DMS 273 (cell line): Measurements from ENCODE around the gene MRPL42.
"Not testable (repeated sequence)": the region's sequence is repeated elsewhere in the genome, so short reads cannot be mapped to it uniquely, and the experiment has no call there.

Experiments
- DNase-seq: peaks from one replicate; lab custom pipeline; 2025; ENCODE audit not compliant: unreplicated experiment; lab: John Stamatoyannopoulos, UW

Gene MRPL42

DNA sequence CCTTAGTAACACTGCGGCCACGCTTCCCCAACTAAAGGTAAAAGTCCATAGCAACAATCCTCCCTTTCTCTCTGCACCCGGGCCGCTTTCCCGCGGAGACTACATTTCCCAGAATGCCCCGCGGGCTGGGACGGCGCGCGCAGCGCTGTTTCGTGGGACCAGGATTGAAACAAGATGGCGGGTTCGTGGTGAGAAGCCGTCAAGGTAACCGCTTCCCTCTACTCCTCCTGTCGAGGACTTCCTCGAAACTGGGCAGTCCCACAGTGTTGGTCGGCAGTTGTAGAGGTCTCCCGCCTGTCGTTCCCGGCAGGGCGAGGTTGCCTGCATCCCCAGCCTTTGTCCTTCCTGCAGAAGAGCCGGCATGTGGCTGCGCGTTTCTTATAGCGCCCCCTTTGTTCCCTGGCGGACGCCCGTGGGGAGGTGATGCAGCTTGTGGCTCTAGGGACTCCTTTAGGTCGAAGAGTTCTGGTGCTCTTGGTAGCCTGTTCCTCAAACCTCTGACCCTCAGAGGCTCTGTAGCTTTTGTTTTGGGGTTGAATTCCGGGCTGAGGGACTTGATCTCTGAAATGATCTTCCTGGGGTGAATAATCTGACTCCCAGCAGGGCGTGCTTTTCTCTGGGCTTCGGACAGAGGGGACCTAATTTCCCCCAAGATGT lies at the start of gene MRPL42:
Gene MRPL42 (plus strand): TSS at position 164 of the 657 bp plus-strand sequence. CDS start 1,772 bp downstream, outside the sequence.
- peak; percentile 94 for DNase-seq

DNA sequence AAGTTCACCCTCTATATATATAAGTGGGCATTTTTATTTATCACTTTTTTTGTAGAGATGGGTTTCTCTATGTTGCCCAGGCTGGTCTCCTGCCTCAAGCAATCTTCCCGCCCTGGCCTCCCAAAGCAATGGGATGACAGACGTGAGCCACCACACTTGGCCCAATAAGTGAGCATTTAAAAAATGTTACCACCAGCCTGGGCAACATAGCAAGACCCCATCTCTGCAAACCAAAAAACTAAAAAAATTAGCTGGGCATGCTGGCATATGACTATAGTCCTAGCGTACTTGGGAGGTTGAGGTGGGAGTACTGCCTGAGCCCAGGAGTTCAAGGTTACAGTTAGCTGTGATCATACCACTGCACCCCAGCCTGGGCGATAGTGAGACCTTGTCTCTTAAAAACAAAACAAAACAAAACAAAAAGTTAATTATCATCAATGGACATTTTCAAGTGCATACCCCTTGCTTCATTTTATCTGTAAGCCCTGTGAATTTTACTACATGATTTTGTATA lies 49.3 kb upstream of the MRPL42 start:
- no peak for DNase-seq

DNA sequence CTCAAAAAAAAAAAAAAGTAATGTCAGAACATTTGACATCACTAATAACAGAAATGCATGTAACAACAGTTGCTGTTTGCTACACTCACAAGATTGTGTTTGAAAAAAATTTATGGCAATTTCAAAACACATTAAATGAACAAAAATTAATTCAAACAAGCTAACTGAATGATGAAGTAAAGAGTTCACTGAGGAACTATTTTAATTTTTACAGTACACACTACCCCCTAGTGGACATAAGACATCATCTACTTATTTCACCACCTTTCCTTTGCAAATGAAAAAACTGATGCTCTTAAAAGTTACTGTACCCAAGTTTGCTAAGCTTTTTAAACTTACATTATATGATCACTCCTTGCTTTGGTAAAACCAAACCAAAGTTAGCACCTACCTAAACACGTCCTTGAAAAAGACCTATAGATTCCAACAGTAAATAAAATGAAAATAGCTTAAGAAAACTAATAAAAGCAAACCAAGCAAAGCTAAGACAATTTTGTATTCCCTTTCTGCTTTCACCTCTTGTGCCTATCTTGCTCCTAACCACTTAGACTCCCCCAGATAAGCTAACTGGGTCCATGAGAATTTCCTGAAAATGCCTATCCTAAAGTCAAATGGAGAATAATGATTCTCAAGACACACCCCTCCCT lies 47.8 kb upstream of the MRPL42 start:
- DNase-seq, result peak; percentile 49

DNA sequence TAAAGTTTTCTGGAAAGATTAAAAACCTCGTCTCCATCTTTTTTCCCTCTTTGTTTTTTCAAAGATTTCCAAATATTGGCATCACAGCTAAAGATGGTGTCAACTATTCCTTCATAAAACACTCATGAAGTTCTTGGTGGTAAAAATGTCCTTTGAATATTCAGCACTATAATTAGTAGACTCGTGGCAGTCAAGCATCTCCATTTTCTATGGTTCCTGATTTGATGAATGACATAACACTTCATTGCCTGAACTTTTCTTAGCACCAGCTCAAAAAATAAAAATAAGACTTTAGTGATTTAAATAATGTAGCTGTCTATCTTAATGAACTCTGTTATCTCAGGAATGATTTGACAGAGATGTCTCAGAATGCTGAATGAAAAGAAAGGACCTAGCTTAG lies 45.3 kb upstream of the MRPL42 start:
- no peak for DNase-seq

DNA sequence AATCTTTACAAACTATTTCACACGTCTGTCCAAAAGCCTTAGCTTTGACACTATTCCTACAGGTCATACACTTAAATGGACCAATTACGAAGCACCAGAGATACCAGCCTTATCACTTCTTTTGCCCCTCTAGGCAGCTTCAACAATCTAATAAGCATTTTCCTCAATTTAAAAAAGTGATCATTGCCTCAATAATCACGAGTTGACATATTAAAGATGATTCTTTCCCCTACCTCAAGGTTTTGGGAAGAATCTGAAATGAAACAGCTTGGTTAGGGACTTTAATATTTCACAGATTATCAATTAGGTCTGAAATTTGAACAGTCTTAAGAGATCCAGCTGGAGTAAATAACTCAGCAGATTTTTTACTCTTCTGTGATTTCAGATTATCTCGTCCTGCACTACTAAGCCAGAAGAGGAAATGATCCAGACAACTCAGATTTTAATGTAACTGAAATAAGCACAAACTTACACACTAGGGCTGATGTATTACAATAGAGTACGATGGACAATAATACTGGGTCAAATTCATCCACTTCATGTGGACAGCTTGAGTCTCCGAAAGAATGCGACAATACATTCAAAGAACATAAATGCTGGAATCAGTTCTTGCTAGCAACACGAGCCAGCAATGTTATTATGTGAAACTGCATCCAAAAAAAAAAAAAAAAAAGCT lies 41.4 kb upstream of the MRPL42 start:
- DNase-seq, result no peak

DNA sequence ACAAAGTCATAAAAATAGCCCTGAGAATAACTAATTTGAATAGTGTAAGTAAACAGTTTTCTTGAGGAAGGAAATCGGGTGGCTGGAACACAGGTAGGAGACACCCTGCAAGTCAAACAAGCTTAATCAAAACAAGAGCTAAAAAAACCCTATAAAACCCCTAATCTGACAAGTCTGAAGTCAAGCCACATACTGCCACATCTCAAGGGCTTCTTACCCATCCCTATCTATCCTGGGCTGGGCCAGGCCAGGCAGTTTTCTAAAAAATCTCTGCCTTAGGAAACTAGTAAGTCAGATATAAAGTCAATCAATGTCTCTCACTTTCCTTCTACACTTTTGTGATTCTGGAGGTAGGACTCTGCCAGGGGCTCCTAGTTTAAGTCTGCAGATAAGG lies 40.9 kb upstream of the MRPL42 start:
- DNase-seq, result no peak

DNA sequence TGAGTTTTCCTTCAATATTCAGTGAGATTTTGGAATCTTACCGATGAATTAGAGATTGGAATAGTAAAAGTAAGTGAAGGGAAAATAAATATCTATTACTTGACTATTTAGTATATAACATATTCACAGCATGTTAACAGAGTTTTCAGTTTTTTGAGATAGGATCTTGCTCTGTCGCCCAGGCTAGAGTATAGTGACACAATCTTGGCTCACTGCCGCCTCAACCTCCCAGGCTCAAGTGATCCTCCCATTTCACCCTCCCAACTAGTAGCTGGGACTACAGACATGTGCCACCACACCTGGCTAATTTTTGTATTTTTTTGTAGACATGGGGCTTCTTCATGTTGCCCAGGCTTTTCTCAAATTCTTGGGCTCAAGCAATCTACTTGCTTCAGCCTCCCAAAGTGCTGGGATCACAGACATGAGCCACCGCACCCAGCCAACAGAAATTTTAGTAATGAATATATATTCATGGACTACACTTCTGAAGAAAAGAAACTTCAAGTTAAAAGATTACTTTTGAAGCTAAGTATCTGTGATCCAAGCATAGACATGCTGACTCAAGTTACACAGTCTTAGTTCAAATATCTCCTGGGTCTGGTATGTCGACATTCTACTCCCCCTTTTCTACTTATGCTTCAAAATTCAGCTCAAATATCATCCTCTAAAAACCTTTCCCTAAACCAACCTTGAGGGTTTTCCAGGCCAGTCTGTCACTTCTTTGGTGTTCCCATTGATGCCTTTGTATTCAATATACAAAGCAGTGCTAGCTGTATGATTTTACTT lies 39.3 kb upstream of the MRPL42 start:
- no peak for DNase-seq

DNA sequence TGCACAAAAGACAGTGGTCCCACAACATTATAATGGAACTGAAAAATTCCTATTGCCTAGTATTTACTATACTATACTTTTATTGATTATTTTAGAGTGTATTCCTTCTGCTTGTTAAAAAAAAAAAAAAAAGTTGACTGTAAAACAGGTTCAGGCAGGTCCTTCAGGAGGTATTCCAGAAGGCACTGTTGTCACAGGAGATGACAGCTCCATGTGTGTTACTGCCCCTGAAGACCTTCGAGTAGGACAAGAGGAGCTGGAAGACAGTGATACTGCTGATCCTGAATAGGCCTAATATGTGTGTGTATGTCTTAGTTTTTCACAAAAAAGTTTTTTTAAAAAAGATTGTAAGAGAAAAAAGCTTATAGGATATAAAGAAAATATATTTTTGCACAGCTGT lies 37.9 kb upstream of the MRPL42 start:
- no peak for DNase-seq

DNA sequence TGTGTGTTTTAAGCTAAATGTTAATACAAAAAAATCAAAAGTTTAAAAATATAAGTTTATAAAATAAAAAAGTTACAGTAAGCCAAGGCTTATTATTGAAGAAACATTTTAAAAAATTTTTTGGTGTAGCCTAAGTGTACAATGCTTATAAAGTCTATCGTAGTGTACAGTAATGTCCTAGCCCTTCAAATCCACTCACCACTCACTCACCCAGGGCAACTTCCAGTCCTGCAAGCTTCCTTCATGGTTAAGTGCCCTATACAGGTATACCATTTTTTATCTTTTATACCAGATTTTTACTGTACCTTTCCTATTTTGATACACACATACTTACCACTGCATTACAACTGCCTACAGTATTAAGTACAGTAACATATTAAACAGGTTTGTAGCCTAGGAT lies 37.5 kb upstream of the MRPL42 start:
- no peak for DNase-seq

DNA sequence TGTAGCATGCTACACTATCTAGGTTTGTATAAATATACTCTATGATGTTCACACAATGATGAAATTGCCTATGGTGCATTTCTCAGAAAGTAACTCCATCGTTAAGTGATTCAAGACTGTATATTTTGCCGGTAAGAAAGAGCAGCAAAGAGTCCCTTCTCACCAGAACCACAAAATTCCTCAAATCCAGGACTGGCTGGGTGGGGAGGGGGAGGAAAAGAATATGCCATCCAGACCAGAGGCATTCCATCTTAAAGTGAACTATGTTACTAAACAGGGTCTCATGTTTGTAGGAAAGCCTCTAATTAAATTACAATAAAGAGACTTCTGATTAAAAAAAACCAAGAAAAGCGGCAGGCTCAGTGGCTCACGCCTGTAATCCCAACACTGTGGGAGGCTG lies 37.0 kb upstream of the MRPL42 start:
- no peak for DNase-seq

DNA sequence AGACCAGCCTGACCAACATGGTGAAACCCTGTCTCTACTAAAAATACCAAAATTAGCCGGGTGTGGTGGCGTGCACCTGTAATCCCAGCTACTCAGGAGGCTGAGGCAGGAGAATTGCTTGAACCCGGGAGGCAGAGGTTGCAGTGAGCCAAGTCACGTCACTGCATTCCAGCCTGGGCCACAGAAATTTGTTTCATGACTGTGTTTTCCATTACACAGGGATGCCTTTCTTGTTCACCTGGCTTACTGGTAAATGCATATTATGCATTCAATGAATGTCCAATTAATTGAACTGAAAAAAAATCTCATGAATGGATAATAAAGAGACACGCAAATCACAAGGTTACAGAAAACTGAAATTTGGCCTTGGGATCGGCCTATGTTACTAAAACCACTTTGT lies 35.3 kb upstream of the MRPL42 start:
- not testable (repeated sequence) for DNase-seq

DNA sequence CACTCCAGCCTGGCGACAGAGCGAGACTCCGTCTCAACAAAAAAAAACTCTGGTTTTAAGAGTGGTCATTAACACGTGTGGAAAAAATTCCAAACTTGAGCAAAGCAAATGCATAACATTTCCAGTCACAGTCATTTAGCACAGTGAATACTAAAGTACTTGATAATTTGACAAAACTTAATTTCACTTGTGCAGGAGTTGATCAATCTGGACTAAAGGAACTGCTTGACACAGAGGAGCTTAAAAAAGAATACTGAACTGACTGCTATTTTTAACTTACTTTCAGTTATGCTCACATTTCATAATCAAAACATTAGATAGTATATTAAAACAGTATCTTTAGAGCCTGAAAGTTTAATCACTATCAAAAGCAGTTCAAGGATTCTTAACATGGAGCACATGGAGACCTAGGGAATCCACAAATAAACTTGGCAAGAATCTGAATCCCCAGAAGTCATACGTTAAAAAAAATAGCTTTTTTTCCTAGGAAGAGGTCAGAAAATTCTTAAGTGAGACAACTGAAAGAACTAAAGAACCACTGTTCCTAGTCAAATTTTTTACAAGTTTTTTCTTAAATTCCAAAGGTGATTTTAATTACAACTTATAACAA lies 33.0 kb upstream of the MRPL42 start:
- DNase-seq, result no peak

DNA sequence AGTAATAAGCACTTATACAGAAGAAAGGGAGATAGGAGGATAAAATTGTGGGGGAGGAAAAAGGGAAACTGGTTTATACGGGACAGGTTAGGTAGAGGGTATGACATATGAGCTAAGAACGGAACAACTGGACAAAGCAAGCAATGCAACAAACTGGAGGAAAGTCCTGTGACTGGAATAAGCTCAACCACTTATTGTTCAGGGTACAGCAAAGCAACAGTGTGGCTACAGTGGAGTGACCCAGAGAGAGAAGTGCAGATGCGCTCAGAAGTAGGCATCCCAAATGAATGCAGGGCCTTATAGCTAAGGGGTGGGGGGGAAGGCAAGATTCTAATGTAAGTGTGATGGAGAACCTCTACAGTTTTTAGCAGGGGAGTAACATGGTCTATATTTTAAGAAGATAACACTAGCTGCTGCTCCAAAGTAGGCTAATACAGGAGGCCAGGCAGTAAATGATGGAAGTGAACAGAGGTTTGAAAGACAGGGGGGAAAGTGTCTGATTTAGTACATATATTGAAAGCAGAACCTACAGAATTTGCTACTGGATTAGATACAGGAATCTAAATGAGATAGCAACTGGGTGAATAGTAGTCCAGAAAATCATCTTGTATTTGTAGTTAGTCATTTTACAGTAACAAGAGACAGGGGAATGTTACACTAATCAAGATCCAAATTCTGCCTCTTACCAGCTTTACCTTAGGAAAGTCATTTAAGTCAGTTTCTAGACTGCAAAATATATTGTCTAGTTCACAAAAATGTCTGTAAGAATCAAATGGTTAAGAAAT lies 28.9 kb upstream of the MRPL42 start:
- DNase-seq, result no peak

DNA sequence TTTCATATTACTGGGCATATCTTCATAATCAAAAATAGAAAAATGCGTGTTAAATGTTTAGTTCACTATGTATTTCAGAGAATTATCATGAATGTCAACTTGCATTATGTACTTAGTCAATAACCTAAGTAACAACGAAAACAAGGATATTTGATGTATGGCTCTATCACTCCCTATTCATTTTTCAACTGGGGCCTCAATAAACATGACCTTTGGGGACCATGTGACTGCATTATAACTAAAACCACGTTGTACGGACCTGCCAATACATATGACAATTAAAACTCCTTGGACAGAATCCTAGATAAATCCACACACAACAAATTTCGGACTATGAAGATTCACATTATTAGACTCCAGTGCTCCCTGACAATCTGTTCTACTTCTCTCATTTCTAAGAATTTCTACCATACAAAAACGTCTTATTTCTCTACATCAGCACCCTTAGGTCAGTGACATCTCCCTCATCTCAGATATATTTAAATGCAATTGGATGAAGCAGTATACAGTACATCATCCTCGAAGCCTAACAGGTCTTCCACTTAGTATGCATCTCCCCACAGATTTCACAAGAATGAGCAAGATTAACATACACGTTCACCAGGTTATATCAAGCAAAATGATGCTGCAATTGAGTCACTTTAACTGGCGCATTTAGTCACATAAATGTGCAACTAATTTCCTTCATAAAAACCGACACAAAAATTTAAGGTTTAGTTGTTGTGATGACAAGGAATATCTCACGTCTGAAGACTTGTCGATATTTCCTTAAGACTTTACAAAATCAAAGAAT lies 27.1 kb upstream of the MRPL42 start:
- no peak for DNase-seq

DNA sequence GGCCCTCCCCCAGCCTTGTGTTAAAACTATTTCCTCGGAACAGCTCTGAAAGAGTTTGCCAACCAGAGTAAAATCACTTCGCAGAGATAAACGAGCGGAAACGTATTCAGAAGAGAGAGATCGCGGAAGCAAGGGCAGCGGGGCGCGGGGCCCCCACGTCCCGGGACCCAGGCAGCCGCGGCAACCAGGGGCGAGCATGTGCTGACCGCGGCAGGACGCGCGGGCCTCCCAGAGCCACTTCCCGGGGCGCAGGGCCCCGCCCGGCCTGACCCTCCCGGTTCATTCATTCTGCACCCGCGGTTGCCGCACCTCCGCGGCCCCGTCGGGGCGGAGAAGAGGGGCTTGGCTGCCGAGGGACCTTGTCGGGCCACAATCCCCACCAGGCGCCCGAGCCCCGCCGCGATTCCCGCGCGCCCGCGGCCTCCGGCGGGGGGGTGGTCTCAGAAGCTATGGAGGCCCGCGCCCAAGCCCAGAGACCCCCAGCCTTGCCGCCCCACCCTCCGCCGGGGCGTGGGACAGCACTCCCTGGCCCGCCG lies 26.2 kb upstream of the MRPL42 start:
- peak; percentile 39 for DNase-seq

DNA sequence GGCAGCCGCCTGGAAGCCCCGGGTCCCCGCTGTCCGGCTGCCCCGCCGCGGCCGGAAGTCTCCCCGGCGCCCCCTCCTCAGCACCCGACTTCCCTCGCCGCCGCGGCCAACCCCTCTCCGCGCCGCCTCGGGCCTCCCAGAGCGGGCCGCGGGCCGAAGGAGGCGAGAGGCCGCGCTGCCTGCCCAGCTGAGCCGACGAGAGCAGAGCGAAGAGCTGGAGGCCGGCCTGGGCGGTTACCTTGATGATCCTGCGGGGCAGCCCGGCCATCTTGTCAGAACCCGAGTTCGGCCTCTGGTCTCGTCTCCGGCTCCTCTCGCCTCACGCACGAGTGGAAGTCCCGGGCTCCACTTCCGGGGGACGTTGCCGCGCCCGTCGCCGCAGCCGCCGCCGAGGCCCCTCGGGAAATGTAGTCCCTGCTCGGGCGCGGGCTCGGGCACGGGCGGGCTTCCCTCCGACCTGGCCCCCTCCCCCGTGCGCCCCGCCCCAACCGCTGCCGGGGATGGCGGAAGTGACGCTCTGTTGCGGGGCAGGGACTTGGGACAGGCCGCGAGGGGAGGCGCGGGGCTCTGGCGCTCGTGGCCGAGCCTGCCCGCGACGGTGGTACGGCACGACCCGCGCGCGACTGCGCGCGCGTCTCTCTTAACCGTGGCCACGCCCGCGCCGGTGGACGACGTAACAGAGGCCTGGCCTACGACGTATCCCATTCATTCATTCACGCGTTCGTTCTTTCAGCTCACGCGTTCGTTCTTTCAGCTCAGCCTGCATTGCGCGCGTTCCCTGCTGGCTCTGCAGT lies 25.5 kb upstream of the MRPL42 start, which contains the start of gene UBE2N:
Gene UBE2N (minus strand): TSS at position 331 of the 794 bp plus-strand sequence. CDS start 63 bp downstream, at position 268.
- DNase-seq, result peak; percentile 96

DNA sequence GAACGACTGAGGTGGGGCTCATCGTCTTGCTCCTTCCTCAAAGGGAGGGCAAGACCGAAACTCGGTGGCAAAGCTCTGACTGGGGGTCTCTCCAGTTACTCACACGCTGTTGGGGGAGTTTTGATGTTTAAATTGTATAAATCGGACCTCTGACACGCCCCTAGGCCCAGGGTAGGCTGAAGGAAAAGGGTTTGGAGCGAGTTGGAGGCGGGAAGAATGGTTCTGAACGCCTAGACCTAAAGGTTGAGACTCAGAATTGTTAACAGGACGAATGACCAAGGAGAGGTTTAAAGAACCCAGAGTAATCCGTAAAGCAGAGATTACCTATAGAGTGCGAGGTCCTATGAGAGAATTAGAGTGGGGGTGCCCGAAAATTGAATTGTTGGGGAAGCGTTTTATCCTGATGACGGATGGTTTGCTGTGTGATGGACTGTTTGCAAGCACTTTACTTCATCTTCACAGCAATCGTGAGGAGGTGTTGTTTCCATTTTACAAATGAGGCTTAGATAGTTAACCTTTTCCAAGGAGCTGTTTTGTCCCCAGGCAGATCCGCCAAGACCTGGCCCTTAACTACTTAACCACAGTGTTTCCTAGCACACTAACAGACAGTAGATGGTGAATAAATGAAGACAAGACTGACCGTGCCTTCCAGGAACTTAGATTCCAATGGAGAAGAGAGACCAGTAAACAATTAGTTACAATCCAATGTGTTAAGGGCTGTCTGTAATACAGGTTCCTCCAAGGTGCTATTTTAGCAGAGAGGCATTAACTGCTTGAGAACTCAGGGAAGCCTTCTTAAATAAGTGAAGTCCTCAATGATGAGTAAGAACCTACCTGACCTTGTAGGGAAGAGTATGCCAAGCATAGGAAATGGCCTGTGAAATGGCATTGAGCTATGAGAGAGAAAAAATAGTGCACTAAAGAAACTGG lies 24.6 kb upstream of the MRPL42 start:
- DNase-seq, result no peak
